ENCODE data around the gene MMD2.
"Not testable (repeated sequence)": the region's sequence is repeated elsewhere in the genome, so short reads cannot be mapped to it uniquely, and the experiment has no call there.

The MMD2 gene

GRCh38 chr7:4894482-4894881, 64.5 kb downstream of the MMD2 start:
- Histone ChIP-seq H3K9me2 (replicated peaks; ENCODE audit: low read depth, low read length) (no peaks in the 10 kb centered on the region), H3K79me2 (ENCODE audit: insufficient read depth, low read length) (no peaks in the 10 kb centered on the region), H3K4me3 (ENCODE audit: low read length, poor library complexity, severe bottlenecking) (no peak overlapping the region), H2AFZ (ENCODE audit: low read length) (no peak overlapping the region), H3K9ac (ENCODE audit: low read depth, low read length, poor library complexity, severe bottlenecking) (no peak overlapping the region), H3K9me3 (ENCODE audit: insufficient read depth, low read depth, low read length) (peaks cover 4% of the 10 kb centered on the region; the same call in 1 of the 2 replicates), H3K36me3 (ENCODE audit: insufficient read depth, low read length) (no peaks in the 10 kb centered on the region), H3K4me2 (ENCODE audit: low read depth, low read length, poor library complexity, severe bottlenecking) (no peak overlapping the region), H3K4me1 (ENCODE audit: insufficient read depth, low read length, poor library complexity, severe bottlenecking) (no peaks in the 10 kb centered on the region), H3K27me3 (ENCODE audit: insufficient read depth, low read length, poor library complexity, severe bottlenecking) (no peaks in the 10 kb centered on the region), H3F3A (ENCODE audit: low read depth) (no peaks in the 10 kb centered on the region), H4K20me1 (ENCODE audit: insufficient read depth, low read length, poor library complexity, severe bottlenecking) (no peaks in the 10 kb centered on the region)
- no peak for TF ChIP-seq CTCF (conservative IDR thresholded peaks at IDR 0.05; ENCODE audit: low read length)
- no peak for TF ChIP-seq EZH2phosphoT487 (IDR thresholded peaks at IDR 0.05; ENCODE audit: borderline replicate concordance)

- Histone ChIP-seq H3K27me3 (ENCODE audit: insufficient read depth, low read length, poor library complexity, severe bottlenecking) (no peaks in the 10 kb centered on the region), H3K36me3 (ENCODE audit: insufficient read depth, low read length) (no peaks in the 10 kb centered on the region), H3F3A (ENCODE audit: low read depth) (no peaks in the 10 kb centered on the region), H3K79me2 (ENCODE audit: insufficient read depth, low read length) (no peaks in the 10 kb centered on the region), H3K4me1 (ENCODE audit: insufficient read depth, low read length, poor library complexity, severe bottlenecking) (no peaks in the 10 kb centered on the region), H2AFZ (ENCODE audit: low read length) (no peak overlapping the region), H3K9me3 (ENCODE audit: insufficient read depth, low read depth, low read length) (peaks cover 4% of the 10 kb centered on the region; the same call in 1 of the 2 replicates), H3K4me3 (ENCODE audit: low read length, poor library complexity, severe bottlenecking) (no peak overlapping the region), H4K20me1 (ENCODE audit: insufficient read depth, low read length, poor library complexity, severe bottlenecking) (no peaks in the 10 kb centered on the region), H3K9me2 (replicated peaks; ENCODE audit: low read depth, low read length) (no peaks in the 10 kb centered on the region), H3K4me2 (ENCODE audit: low read depth, low read length, poor library complexity, severe bottlenecking) (no peak overlapping the region), H3K9ac (ENCODE audit: low read depth, low read length, poor library complexity, severe bottlenecking) (no peak overlapping the region)
- TF ChIP-seq CTCF (conservative IDR thresholded peaks at IDR 0.05; ENCODE audit: low read length) (no peak), EZH2phosphoT487 (IDR thresholded peaks at IDR 0.05; ENCODE audit: borderline replicate concordance) (no peak)
Measured at GRCh38 chr7:4893929-4894475, 65.0 kb downstream of the MMD2 start.

GRCh38 chr7:4893188-4893587, 65.8 kb downstream of the MMD2 start:
- not testable (repeated sequence) for H3K9me3 ChIP-seq (ENCODE audit: insufficient read depth, low read depth, low read length); H3K4me3 ChIP-seq (ENCODE audit: low read length, poor library complexity, severe bottlenecking); H4K20me1 ChIP-seq (ENCODE audit: insufficient read depth, low read length, poor library complexity, severe bottlenecking); H3K79me2 ChIP-seq (ENCODE audit: insufficient read depth, low read length); H3K9me2 ChIP-seq (replicated peaks; ENCODE audit: low read depth, low read length); H2AFZ ChIP-seq (ENCODE audit: low read length); H3K9ac ChIP-seq (ENCODE audit: low read depth, low read length, poor library complexity, severe bottlenecking); H3K4me1 ChIP-seq (ENCODE audit: insufficient read depth, low read length, poor library complexity, severe bottlenecking); H3K36me3 ChIP-seq (ENCODE audit: insufficient read depth, low read length); H3F3A ChIP-seq (ENCODE audit: low read depth); H3K27me3 ChIP-seq (ENCODE audit: insufficient read depth, low read length, poor library complexity, severe bottlenecking); H3K4me2 ChIP-seq (ENCODE audit: low read depth, low read length, poor library complexity, severe bottlenecking)

GRCh38 chr7:4891522-4891921, 67.5 kb downstream of the MMD2 start:
- not testable (repeated sequence) for H3F3A ChIP-seq (ENCODE audit: low read depth); H3K27me3 ChIP-seq (ENCODE audit: insufficient read depth, low read length, poor library complexity, severe bottlenecking); H3K4me3 ChIP-seq (ENCODE audit: low read length, poor library complexity, severe bottlenecking); H3K4me1 ChIP-seq (ENCODE audit: insufficient read depth, low read length, poor library complexity, severe bottlenecking); H3K36me3 ChIP-seq (ENCODE audit: insufficient read depth, low read length); H3K79me2 ChIP-seq (ENCODE audit: insufficient read depth, low read length); H4K20me1 ChIP-seq (ENCODE audit: insufficient read depth, low read length, poor library complexity, severe bottlenecking); H3K9me3 ChIP-seq (ENCODE audit: insufficient read depth, low read depth, low read length); H2AFZ ChIP-seq (ENCODE audit: low read length); H3K4me2 ChIP-seq (ENCODE audit: low read depth, low read length, poor library complexity, severe bottlenecking); H3K9me2 ChIP-seq (replicated peaks; ENCODE audit: low read depth, low read length); H3K9ac ChIP-seq (ENCODE audit: low read depth, low read length, poor library complexity, severe bottlenecking)

Data from Loucy (cell line).